Upper lobe of left lung (tissue), 6 donors: ENCODE measurements around the gene DOCK4. TPM values are rescaled to one million over a fixed set of nuclear protein-coding genes. Genes with fewer than 3 reads are reported as not detected.

ENCODE experiments used
- ATAC-seq, 2 donors: fragments of 200-7000 bp; cut with Tn5 transposase; one replicate each; pipeline ENCODE4 v1.9.1; 2022; ENCODE audit warnings: mild to moderate bottlenecking in 2 of 2, moderate library complexity in 2 of 2; ENCODE audit not compliant: low FRiP score in 2 of 2
- DNase-seq, 2 donors: peaks; one replicate each; pipeline ENCODE4 v3.0.0-alpha.2; 2019 to 2020
- H3K27ac ChIP-seq, 4 donors: fragments of 200-600 bp; sonication (generic); one replicate each; pipeline ENCODE4 v1.5.1; 2016 to 2019
- H3K27me3 ChIP-seq, 4 donors: fragments of 200-600 bp; sonication (generic); one replicate each; pipeline ENCODE4 v1.5.1; 2017 to 2019
- H3K36me3 ChIP-seq, 4 donors: fragments of 200-600 bp; sonication (generic); one replicate each; pipeline ENCODE4 v1.5.1; 2016 to 2019
- H3K4me1 ChIP-seq, 4 donors: fragments of 200-600 bp; sonication (generic); one replicate each; pipeline ENCODE4 v1.5.1; 2018 to 2019
- H3K4me3 ChIP-seq, 4 donors: fragments of 200-600 bp; sonication (generic); one replicate each; pipeline ENCODE4 v1.5.1; 2017 to 2019; ENCODE audit warnings: mild to moderate bottlenecking in 2 of 4, moderate library complexity in 1 of 4
- H3K9me3 ChIP-seq, 4 donors: fragments of 200-600 bp; sonication (generic); one replicate each; pipeline ENCODE4 v1.5.1; 2018 to 2019
- EP300 ChIP-seq, 4 donors: sonication (generic); formaldehyde crosslinking; IDR thresholded peaks; one replicate each; pipeline ENCODE4 v1.5.1; 2017; ENCODE audit warnings: antibody characterized with exemption in 4 of 4, control low read depth in 2 of 4
- POLR2A ChIP-seq, 4 donors: fragments of 450-650 bp; IDR thresholded peaks; one replicate each; pipeline ENCODE4 v1.5.1; 2016 to 2017; ENCODE audit warnings: antibody characterized with exemption in 4 of 4, mild to moderate bottlenecking in 2 of 4
- POLR2AphosphoS5 ChIP-seq, 2 donors: sonication (generic); formaldehyde crosslinking; IDR thresholded peaks; one replicate each; pipeline ENCODE4 v1.5.1; 2017; ENCODE audit warnings: antibody characterized with exemption in 2 of 2
- WGBS, 2 donors: methylation state at CpG; one replicate each; pipeline ENCODE4 v1.1.5; 2017 to 2018; 5-methylcytosine and 5-hydroxymethylcytosine counted together
- total RNA-seq, 6 donors: library from RNA; depleted of rRNA in 4 of 6; stranded (reverse); fragments of >200 nt in 4 of 6; gene quantifications; one replicate each; pipeline versions ENCODE4 v1.1.0 to v1.2.1, GENCODE V29; 2016 to 2021
- TF ChIP-seq, protein P1 (sequence below), 6 experiments: fragments of 450-650 bp in 4 of 6; fragments of 200-600 bp in 2 of 6; sonication (generic) in 2 of 6; IDR thresholded peaks; one replicate each; pipeline ENCODE4 v1.5.1; 2016 to 2019; ENCODE audit warnings: antibody characterized with exemption in 6 of 6
- donor health status: DM: no; HTN: no; CAD: no; lungs with moderate emphysema.
- donor health status: DM: no; HTN: yes; CAD: no; lungs with severe emphysema.

The DOCK4 gene
- total RNA-seq, 6 donors from 2014 or later: 53.6 to 166 (median 100) TPM

DNA sequence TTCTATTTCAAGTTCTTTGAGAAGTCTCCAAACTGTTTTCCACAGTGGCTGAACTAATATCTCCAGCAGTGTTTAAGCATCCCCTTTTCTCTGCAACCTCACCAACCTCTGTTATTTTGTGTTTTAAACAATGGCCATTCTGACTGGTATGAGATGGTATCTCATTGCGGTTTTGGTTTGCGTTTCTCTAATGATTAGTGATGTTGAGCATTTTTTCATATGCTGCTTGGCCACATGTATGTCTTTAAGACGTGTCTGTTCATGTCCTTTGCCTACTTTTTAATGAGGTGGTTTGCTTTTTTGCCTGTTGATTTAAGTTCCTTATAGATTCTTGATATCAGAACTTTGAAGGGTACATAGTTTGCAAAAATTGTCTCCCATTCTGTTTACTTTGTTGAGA, 487.3 kb downstream of the DOCK4 start:
- Histone ChIP-seq H3K9me3 (peaks cover 0 to 4% (median 0%) of the 10 kb centered on the region in 4 donors), H3K27me3 (no peaks in the 10 kb centered on the region), H3K27ac (no peak overlapping the region), H3K36me3 (no peaks in the 10 kb centered on the region), H3K4me3 (no peak overlapping the region), H3K4me1 (no peaks in the 10 kb centered on the region)
- TF ChIP-seq EP300 (IDR thresholded peaks at IDR 0.05) (no peak), POLR2AphosphoS5 (IDR thresholded peaks at IDR 0.05) (no peak), POLR2A (IDR thresholded peaks at IDR 0.05) (no peak)
- TF ChIP-seq, protein P1, sequence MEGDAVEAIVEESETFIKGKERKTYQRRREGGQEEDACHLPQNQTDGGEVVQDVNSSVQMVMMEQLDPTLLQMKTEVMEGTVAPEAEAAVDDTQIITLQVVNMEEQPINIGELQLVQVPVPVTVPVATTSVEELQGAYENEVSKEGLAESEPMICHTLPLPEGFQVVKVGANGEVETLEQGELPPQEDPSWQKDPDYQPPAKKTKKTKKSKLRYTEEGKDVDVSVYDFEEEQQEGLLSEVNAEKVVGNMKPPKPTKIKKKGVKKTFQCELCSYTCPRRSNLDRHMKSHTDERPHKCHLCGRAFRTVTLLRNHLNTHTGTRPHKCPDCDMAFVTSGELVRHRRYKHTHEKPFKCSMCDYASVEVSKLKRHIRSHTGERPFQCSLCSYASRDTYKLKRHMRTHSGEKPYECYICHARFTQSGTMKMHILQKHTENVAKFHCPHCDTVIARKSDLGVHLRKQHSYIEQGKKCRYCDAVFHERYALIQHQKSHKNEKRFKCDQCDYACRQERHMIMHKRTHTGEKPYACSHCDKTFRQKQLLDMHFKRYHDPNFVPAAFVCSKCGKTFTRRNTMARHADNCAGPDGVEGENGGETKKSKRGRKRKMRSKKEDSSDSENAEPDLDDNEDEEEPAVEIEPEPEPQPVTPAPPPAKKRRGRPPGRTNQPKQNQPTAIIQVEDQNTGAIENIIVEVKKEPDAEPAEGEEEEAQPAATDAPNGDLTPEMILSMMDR (IDR thresholded peaks at IDR 0.05): no peak
- ATAC-seq (no peak), DNase-seq (no peak)
- WGBS, 2 donors: 83 to 89% methylated on average over 3 of the region's 3 CpGs

DNA sequence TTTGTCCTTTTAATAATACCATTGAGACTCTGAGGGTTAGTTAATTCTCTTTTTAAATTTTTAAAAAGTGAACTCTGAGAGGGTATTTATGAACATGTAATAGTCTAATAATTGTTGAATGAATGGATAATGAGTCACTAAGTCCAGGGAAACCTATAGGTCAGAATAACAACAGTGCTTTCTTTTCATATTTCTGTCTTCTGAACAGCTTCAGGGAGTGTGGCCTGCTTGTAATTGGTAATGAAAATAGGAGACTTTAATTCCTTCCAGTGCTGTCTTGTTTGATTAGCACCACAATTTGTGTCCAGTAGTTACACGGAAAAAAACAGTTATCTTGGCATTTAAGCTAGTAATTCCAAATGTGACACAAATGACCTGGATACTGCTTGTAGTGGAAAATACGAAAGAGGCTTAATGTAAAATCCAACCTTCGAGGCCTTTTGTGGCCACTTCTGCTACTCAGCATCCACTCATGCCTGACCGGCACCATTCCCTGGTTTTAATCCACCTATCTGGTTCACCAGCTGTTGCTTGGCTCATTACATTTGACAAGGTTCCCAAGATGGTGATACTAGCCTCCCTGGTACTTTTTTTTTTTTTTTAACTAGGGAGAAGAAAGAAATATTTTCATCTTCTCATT, 494.7 kb downstream of the DOCK4 start:
- ATAC-seq: no peak

DNA sequence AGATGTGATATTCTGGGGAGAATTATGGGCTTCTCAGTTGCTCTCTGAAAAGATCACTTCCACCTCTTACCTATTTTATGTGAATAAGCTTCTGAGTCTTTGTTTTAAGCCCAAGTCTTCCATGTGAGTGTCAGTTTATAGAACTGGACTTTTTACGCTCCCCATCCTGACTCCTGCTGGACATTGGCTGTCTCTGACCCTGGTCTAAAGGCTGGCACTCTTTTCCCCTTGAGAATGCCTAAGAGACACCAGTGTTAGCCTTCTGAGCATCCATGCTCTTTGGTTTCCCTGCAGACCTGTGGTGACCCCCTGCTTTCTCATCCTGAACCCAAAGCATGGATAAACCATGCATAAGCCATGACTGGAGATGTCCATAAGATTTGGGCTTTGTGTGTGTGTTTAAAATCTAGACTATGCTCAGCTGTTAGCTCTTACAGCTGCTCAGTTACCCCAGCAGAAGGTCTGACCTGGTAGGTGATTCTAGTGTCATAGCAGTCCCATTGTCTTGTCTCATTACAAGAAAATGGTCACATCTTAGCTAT, 495.3 kb downstream of the DOCK4 start:
- DNase-seq: no peak
- H3K27me3 ChIP-seq: no peaks in the 10 kb centered on the region
- H3K36me3 ChIP-seq: no peaks in the 10 kb centered on the region
- WGBS, 2 donors: 95 to 100% methylated on average over 1 of the region's 1 CpG
- H3K27ac ChIP-seq: no peak overlapping the region
- H3K4me1 ChIP-seq: no peaks in the 10 kb centered on the region
- H3K4me3 ChIP-seq: no peak overlapping the region
- ATAC-seq: no peak
- TF ChIP-seq EP300 (IDR thresholded peaks at IDR 0.05) (no peak), POLR2A (IDR thresholded peaks at IDR 0.05) (no peak), POLR2AphosphoS5 (IDR thresholded peaks at IDR 0.05) (no peak)
- TF ChIP-seq, protein P1 (IDR thresholded peaks at IDR 0.05): no peak
- H3K9me3 ChIP-seq: no peaks in the 10 kb centered on the region

More for the DNA sequence above, 494.7 kb downstream of the DOCK4 start:
- Histone ChIP-seq H3K4me1 (no peaks in the 10 kb centered on the region), H3K27me3 (no peaks in the 10 kb centered on the region), H3K36me3 (no peaks in the 10 kb centered on the region), H3K4me3 (no peak overlapping the region), H3K27ac (no peak overlapping the region), H3K9me3 (no peaks in the 10 kb centered on the region)
- WGBS, 2 donors: 85 to 87% methylated on average over 4 of the region's 4 CpGs
- TF ChIP-seq POLR2A (IDR thresholded peaks at IDR 0.05): no peak
- no peak for DNase-seq

DNA sequence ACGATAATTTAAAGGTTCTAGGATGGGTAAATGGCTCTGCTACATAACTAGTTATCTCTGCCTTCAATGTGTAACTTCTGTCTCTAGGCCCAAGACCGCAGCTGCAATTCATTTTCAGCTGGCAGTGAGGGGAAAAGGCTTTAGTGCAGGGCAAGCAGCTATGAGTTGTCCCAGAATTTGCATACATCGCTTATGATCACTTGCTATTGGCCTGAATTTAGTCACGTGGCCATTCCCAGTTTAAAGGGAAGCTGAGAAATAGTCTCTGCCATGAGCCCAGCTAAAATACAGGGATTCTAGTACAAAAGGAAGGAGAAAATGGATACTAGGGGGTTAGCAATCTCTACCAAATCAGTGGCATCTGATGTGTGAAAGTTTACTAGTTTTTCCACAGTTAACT, 498.1 kb downstream of the DOCK4 start:
- no peak for DNase-seq
- 82 to 90% methylated on average over 4 of the region's 4 CpGs for WGBS, 2 donors
- Histone ChIP-seq H3K36me3 (no peaks in the 10 kb centered on the region), H3K4me1 (no peaks in the 10 kb centered on the region), H3K4me3 (no peak overlapping the region), H3K9me3 (no peaks in the 10 kb centered on the region), H3K27me3 (no peaks in the 10 kb centered on the region), H3K27ac (no peak overlapping the region)
- ATAC-seq: no peak
- TF ChIP-seq EP300 (IDR thresholded peaks at IDR 0.05): no peak
- TF ChIP-seq POLR2AphosphoS5 (IDR thresholded peaks at IDR 0.05): no peak
- TF ChIP-seq, protein P1 (IDR thresholded peaks at IDR 0.05): no peak
- no peak for TF ChIP-seq POLR2A (IDR thresholded peaks at IDR 0.05)

DNA sequence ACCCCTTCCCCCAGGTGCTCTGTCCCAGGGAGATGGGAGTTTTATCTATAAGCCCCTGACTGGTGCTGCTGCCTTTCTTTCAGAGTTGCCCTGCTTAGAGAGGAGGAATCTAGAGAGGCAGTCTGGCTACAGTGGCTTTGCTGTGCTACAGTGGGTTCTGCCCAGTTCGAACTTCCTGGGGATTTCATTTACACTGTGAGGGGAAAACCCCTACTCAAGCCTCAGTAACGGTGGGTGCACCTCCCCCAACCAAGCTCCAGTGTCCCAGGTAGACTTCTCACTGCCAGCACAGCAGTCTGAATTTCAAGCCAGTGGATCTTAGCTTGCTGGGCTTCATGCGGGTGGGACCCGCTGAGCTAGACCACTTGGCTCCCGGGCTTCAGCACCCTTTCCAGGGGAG, 500.4 kb downstream of the DOCK4 start:
- 89 to 100% methylated on average over 3 to 5 of the region's 5 CpGs for WGBS, 2 donors
- ATAC-seq: no peak

More for the DNA sequence above, 500.4 kb downstream of the DOCK4 start:
- H3K4me3 ChIP-seq: no peak overlapping the region
- TF ChIP-seq EP300 (IDR thresholded peaks at IDR 0.05): no peak
- TF ChIP-seq, protein P1 (IDR thresholded peaks at IDR 0.05): no peak
- no peak for TF ChIP-seq POLR2AphosphoS5 (IDR thresholded peaks at IDR 0.05)
- no peak for TF ChIP-seq POLR2A (IDR thresholded peaks at IDR 0.05)
- no peak overlapping the region for H3K27ac ChIP-seq
- no peaks in the 10 kb centered on the region for H3K27me3 ChIP-seq
- no peaks in the 10 kb centered on the region for H3K9me3 ChIP-seq
- H3K36me3 ChIP-seq: no peaks in the 10 kb centered on the region
- no peak for DNase-seq
- no peaks in the 10 kb centered on the region for H3K4me1 ChIP-seq
